Endodermal cell (in vitro differentiated cells): ENCODE measurements around the gene GPX1. TPM values are rescaled to one million over a fixed set of nuclear protein-coding genes. Genes with fewer than 3 reads are reported as not detected.

Experiments
- DNase-seq: peaks from one replicate; pipeline ENCODE4 v3.0.0-alpha.2; 2017
- H3K27ac ChIP-seq: 2 replicates; pipeline ENCODE4 v1.5.1; 2013; ENCODE audit warnings: mild to moderate bottlenecking, low read depth, low read length, moderate library complexity
- H3K27me3 ChIP-seq: 2 replicates; pipeline ENCODE4 v1.6.1; 2013; ENCODE audit warnings: mild to moderate bottlenecking, low read length, moderate library complexity; ENCODE audit not compliant: insufficient read depth, control insufficient read depth, poor library complexity, severe bottlenecking
- H3K36me3 ChIP-seq: 2 replicates; pipeline ENCODE4 v1.7.0; 2013; ENCODE audit warnings: mild to moderate bottlenecking, low read length, moderate library complexity; ENCODE audit not compliant: control insufficient read depth, insufficient read depth
- H3K4me1 ChIP-seq: one replicate; pipeline ENCODE4 v1.7.0; 2013; ENCODE audit warnings: low read length; ENCODE audit not compliant: control insufficient read depth, insufficient read depth
- H3K4me3 ChIP-seq: 2 replicates; pipeline ENCODE4 v1.5.1; 2013; ENCODE audit warnings: mild to moderate bottlenecking, low read length, moderate library complexity
- H3K9ac ChIP-seq: 2 replicates; pipeline ENCODE4 v1.6.1; 2013; ENCODE audit warnings: mild to moderate bottlenecking, low read length, moderate library complexity; ENCODE audit not compliant: poor library complexity, severe bottlenecking; ENCODE audit errors: extremely low read depth
- H3K9me3 ChIP-seq: 2 replicates; pipeline ENCODE4 v1.6.1; 2013; ENCODE audit warnings: mild to moderate bottlenecking, low read length, moderate library complexity; ENCODE audit not compliant: control insufficient read depth
- H3K27ac Mint-ChIP-seq: 2 replicates; pipeline ENCODE4 v1.8.0; 2020; ENCODE audit warnings: mixed read lengths
- H3K27me3 Mint-ChIP-seq: 2 replicates; pipeline ENCODE4 v1.8.0; 2021; ENCODE audit warnings: mild to moderate bottlenecking, mixed read lengths; ENCODE audit not compliant: insufficient read depth
- H3K36me3 Mint-ChIP-seq: 2 replicates; pipeline ENCODE4 v1.8.0; 2020; ENCODE audit warnings: low read depth, mixed read lengths
- H3K4me1 Mint-ChIP-seq: 2 replicates; pipeline ENCODE4 v1.8.0; 2020; ENCODE audit warnings: mixed read lengths
- H3K4me3 Mint-ChIP-seq: 2 replicates; pipeline ENCODE4 v1.8.0; 2020; ENCODE audit warnings: mild to moderate bottlenecking, moderate library complexity, mixed read lengths
- H3K9me3 Mint-ChIP-seq: 2 replicates; pipeline ENCODE4 v1.8.0; 2020; ENCODE audit warnings: mild to moderate bottlenecking, mixed read lengths
- WGBS, 2 experiments: methylation state at CpG; one replicate each; pipeline versions ENCODE4 v1.1.5 to v1.1.7; 2013; ENCODE audit warnings: missing lambda C conversion rate in 2 of 2, mixed read lengths in 1 of 2; ENCODE audit not compliant: insufficient coverage in 1 of 2, insufficient read length in 1 of 2; 5-methylcytosine and 5-hydroxymethylcytosine counted together
- total RNA-seq, 2 donors: library from RNA; stranded (reverse); fragmentation: NEBNext Ultra II Directional in 1 of 2; extraction: Animal tissue kit (Norgen Biotek cat#: 25700) in 1 of 2; gene quantifications; 2 replicates in 1 of 2; 3 replicates in 1 of 2; pipeline ENCODE4 v1.2.1, GENCODE V29; 2021
- TF ChIP-seq, protein P1 (sequence below): fragments of 200-600 bp; sonication (generic); conservative IDR thresholded peaks from 2 replicates; pipeline ENCODE4 v1.5.0; 2021; ENCODE audit warnings: antibody characterized with exemption, mild to moderate bottlenecking

GPX1 gene
- total RNA-seq, 2 donors from 2014 or later: 178 to 195 TPM

- WGBS, 2 experiments: 98% methylated on average over 10 to 16 of the region's 16 CpGs
- Mint-ChIP-seq H3K4me3 (no peak overlapping the region), H3K27ac (no peak overlapping the region), H3K9me3 (no peaks in the 10 kb centered on the region), H3K36me3 (peaks cover 43% of the 10 kb centered on the region), H3K4me1 (no peaks in the 10 kb centered on the region), H3K27me3 (no peaks in the 10 kb centered on the region)
- Histone ChIP-seq H3K27ac (no peak overlapping the region), H3K36me3 (peaks cover 63% of the 10 kb centered on the region), H3K9me3 (no peaks in the 10 kb centered on the region), H3K4me3 (no peak overlapping the region), H3K27me3 (no peaks in the 10 kb centered on the region), H3K4me1 (no peaks in the 10 kb centered on the region), H3K9ac (no peak overlapping the region)
- TF ChIP-seq, protein P1, sequence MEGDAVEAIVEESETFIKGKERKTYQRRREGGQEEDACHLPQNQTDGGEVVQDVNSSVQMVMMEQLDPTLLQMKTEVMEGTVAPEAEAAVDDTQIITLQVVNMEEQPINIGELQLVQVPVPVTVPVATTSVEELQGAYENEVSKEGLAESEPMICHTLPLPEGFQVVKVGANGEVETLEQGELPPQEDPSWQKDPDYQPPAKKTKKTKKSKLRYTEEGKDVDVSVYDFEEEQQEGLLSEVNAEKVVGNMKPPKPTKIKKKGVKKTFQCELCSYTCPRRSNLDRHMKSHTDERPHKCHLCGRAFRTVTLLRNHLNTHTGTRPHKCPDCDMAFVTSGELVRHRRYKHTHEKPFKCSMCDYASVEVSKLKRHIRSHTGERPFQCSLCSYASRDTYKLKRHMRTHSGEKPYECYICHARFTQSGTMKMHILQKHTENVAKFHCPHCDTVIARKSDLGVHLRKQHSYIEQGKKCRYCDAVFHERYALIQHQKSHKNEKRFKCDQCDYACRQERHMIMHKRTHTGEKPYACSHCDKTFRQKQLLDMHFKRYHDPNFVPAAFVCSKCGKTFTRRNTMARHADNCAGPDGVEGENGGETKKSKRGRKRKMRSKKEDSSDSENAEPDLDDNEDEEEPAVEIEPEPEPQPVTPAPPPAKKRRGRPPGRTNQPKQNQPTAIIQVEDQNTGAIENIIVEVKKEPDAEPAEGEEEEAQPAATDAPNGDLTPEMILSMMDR: no peak
- no peak for DNase-seq
Observed at GRCh38 chr3:49316696-49317457, 41.3 kb downstream of the GPX1 start.

DNA sequence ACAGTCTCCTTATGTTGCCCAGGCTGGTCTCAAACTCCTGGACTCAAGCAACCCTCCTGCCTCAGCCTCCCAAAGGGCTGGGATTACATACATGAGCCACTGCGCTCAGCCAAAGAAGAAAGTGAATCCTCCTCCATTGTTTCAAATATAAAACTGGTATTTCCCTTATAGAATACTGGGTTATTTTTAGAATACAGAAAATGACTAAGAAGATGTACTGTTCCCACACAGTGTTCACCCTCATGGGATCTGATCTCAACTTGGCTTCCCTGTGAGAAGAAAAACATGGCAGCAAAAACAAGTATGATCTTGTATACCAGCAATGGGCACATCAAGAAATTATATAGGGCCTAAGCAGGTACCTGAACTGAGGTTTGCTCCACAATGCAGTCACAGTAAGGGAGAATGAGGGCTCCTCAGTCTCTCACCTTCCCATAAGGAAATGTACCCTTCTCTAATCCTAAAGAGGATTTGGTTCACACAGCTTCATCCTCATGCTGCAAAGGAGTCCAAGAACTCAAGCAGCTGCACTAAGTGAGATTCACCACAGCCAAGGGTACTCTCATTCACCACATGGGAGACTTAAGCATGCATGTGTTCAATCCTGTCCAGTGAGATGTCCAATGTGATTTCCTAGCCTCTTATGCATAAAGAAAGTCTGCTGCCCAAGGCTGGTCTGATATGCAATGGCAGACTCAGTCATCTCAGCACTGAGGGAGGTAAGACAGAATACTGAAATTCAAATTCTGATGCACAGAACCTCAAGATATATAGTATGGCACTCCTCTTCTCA, 44.1 kb downstream of the GPX1 start:
- Mint-ChIP-seq H3K9me3 (no peaks in the 10 kb centered on the region), H3K27me3 (no peaks in the 10 kb centered on the region), H3K4me3 (no peak overlapping the region), H3K4me1 (no peaks in the 10 kb centered on the region), H3K27ac (no peak overlapping the region), H3K36me3 (peaks cover 43% of the 10 kb centered on the region)
- TF ChIP-seq, protein P1: no peak
- H3K4me1 ChIP-seq: no peaks in the 10 kb centered on the region
- H3K9me3 ChIP-seq: no peaks in the 10 kb centered on the region
- H3K36me3 ChIP-seq: peaks cover 57% of the 10 kb centered on the region
- no peak overlapping the region for H3K9ac ChIP-seq
- no peak overlapping the region for H3K4me3 ChIP-seq
- 100% methylated on average over 1 of the region's 1 CpG; no CpG with 5 or more reads in 1 of the 2 experiments for WGBS, 2 experiments
- H3K27me3 ChIP-seq: no peaks in the 10 kb centered on the region
- no peak overlapping the region for H3K27ac ChIP-seq
- DNase-seq: no peak

DNA sequence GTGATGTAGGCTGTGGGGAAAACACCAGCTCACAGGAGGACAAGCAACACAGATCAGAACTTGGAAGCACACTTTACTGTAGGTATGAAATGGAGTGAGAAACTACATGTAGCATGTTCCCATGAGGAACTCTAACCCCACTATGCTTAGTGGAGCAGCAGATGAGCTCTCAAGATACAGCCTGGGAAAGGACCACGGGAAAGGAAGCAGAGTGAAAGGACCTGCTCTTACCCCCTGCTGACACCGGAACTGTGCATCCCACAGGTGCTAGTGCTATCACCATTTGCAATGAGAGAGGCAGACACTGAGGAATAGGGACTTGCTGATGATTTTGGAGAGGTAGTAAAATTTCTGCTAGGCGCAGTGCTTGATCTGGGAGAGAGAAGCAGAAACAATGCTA, 46.9 kb downstream of the GPX1 start:
- Mint-ChIP-seq H3K36me3 (peaks cover 47% of the 10 kb centered on the region), H3K4me3 (no peak overlapping the region)

More for the DNA sequence above, 46.9 kb downstream of the GPX1 start:
- peaks cover 61% of the 10 kb centered on the region for H3K36me3 ChIP-seq
- H3K9me3 Mint-ChIP-seq: no peaks in the 10 kb centered on the region
- H3K4me1 ChIP-seq: no peaks in the 10 kb centered on the region
- 92 to 93% methylated on average over 3 of the region's 3 CpGs for WGBS, 2 experiments
- no peaks in the 10 kb centered on the region for H3K27me3 Mint-ChIP-seq
- H3K27me3 ChIP-seq: no peaks in the 10 kb centered on the region
- TF ChIP-seq, protein P1: no peak
- no peak for DNase-seq
- no peak overlapping the region for H3K9ac ChIP-seq
- no peaks in the 10 kb centered on the region for H3K9me3 ChIP-seq
- H3K4me3 ChIP-seq: no peak overlapping the region
- H3K27ac Mint-ChIP-seq: no peak overlapping the region
- no peak overlapping the region for H3K27ac ChIP-seq
- no peaks in the 10 kb centered on the region for H3K4me1 Mint-ChIP-seq
